GM18867 (cell line): ENCODE results near the gene SIL1.

ENCODE experiments used
- ATAC-seq: cut with Tn5 transposase; IDR thresholded peaks from one replicate; pipeline ENCODE4 v1.9.1; 2021; ENCODE audit warnings: mild to moderate bottlenecking, moderate library complexity; ENCODE audit not compliant: unreplicated experiment

The SIL1 gene

GRCh38 chr5:138947780-138948179, 250.4 kb downstream of the SIL1 start:
- no peak for ATAC-seq

DNA sequence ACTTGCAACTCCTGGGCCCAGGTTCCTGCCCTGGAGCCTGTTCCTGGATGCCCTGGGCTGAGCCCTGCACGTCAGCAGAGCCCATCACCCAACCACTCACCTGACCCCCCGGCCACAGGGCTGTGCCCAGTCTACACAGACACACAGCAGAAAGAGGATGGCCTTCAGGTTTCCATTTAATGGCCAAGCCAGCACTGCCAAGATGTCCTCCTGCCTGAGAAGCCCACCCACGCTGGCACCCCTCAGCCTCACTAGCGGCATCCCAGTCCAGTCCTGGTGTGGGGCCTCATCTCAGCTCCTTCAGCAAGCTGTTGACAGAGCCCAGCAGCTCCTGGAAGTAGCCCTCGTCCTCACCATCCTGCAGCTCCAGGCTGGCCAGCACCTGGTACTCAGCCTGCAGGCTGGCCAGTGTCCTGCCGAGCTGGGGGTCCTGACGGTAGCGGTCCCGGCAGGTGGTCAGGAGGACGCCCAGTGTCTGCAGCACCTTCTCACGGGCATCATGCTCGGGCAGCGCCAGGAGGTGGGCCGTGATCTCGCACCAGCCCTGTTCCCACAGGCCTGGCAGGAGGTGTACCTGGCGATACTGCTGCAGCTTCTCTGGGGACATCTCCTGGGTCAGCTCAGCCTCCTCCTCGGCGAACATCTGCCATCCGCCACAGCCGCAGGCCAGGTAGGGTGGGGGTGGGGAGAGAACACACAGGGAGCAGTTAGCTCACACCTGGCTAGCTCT, 251.2 kb downstream of the SIL1 start:
- no peak for ATAC-seq

DNA sequence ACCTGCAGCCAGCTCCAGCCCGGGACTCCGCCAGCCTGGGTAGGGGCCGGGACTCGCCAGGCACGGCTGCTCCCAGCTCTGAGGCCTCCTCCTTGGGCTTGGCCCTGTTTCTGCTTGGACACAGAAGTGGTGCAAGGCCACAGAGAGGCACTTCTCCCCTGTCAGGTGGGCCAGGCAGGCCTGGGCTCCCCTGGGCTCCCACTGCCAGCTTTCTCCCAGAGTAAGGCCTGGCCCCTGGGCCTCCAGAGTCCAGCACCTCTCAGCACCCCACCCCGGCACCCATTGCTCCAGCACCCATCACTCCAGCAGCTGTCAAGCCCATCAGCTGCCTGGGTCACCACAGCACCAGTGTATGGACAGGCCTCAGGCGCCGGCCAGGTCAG, 251.9 kb downstream of the SIL1 start:
- ATAC-seq = no peak

DNA sequence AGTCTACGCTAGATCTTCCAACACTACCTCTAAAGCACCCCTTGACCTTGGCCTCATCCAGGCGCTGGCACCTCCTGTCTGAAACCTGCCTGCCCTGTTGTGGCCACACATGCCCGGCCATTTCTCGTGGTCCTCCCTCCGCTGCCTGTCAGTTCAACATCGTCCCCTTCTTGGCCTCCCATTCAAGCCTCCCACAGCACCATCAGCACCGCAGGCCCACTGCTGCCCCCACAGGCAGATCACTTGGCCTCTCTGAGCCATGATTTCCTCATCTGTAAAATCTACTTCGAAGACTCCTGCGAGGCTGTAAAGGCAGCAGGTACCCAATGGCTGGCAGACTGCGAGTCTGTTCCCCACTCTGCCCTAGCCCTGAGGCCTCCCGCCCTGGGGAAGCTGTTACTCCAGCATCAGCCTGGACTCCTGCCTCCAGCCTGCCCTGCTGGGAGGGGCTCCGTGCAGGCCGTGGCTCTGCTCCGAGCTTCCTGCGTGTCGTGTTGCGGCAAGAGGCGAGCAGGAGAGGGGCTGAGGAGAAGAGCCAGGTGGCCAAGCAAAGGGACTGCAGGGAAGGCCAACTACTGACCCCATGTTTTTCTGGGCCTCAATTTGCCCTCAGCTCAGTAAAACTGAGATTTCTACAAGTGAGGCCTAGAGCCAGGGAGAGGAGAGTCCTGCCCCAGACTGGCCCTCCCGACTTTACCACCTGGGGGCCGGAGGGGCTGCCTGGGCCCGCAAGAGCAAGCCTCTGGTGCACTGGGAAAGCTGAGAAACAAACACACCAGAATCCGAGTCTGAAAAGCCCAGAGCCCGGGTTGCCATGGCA, 252.5 kb downstream of the SIL1 start:
- ATAC-seq = no peak

- ATAC-seq = no peak
These were observed 253.4 kb downstream of the SIL1 start for GRCh38 chr5:138944527-138945322.

GRCh38 chr5:138943599-138944173, 254.5 kb downstream of the SIL1 start:
- no peak for ATAC-seq

DNA sequence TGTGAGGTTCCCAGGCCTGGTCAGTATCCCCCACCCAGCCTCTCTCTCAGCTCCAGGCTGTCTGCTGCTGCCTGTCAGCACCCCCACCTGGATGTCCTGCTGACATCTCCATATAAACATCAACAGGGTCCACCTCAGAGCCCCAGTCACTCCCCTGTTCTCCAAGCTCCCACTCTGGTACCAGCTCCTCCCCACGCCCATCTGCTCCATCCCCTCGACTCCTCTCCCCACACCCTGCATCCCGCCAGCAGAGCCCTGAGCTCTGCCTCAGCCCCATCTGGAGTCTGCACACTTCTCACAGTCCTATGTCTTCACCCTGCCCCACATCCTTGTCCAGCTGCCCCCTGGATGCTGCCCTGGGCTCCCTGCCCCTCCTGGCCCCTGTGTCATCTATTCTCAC, 255.3 kb downstream of the SIL1 start:
- no peak for ATAC-seq

DNA sequence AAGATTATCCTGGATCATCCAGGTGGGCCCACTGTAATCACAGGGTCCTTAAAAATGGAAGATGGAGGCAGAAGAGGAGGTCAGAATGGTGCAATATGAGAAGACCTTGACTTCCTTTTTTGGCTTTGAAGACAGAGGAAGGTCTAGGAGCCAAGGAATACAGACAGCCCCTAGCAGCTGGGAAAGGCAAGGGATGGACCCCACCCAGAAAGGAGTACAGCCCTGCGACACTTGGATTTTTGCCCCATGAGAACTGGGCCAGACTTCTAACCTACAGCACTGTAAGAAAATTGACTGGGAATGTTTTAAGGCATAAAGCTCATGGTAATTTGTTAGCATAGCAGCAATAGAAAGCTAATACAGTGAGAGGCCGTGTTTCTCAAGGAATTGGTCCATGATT, 256.1 kb downstream of the SIL1 start:
- ATAC-seq = no peak

GRCh38 chr5:138938526-138938925, 259.6 kb downstream of the SIL1 start:
- ATAC-seq = no peak

DNA sequence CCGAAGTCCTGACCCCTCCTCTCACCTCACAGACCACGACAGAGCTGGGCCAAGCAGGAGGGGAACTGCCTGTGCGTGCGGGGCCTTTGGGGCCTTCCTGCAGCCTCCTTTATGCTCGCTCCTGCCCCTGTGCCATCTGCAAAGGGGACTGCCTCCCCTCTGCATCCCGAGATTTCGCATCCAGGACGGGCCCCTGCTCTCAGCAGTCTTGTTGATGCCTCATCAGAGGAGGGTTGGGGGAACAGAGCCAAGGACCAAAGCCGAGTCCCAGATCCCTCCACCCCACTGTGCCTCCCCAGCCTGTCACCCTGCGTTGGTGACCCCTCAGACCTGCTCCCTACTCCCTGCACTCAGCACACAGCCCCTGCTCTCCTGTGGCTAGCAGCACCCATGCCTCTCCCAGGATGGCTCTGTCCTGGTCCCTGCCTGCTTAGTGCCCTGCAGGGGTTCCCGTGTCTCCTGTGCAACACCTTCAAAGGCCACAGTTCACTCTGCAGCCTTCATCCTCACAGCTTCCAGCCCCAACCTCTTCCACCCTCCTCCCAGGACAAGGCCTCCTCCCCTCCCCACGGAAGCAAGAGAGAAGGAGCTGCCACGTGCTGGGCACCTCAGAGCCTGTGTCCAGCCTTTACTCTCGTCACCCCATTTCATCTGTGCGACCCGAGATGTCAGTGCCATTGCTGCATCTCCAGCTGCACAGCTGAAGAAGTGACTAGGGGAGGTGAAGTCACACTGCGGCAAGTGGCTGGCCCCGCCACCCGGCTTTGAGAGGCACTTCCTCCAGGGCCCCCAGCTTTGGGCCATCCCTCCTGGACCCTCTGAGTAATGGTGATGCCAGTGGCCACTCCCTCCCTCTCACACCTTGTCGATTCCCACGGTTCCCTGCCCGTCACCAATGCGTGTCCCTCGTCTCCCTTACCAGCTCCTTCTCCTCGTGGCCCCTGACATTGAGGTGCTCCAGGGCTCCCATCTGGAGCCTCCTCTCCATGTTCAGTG, 260.5 kb downstream of the SIL1 start:
- ATAC-seq = no peak

GRCh38 chr5:138936968-138937345, 261.2 kb downstream of the SIL1 start:
- no peak for ATAC-seq

DNA sequence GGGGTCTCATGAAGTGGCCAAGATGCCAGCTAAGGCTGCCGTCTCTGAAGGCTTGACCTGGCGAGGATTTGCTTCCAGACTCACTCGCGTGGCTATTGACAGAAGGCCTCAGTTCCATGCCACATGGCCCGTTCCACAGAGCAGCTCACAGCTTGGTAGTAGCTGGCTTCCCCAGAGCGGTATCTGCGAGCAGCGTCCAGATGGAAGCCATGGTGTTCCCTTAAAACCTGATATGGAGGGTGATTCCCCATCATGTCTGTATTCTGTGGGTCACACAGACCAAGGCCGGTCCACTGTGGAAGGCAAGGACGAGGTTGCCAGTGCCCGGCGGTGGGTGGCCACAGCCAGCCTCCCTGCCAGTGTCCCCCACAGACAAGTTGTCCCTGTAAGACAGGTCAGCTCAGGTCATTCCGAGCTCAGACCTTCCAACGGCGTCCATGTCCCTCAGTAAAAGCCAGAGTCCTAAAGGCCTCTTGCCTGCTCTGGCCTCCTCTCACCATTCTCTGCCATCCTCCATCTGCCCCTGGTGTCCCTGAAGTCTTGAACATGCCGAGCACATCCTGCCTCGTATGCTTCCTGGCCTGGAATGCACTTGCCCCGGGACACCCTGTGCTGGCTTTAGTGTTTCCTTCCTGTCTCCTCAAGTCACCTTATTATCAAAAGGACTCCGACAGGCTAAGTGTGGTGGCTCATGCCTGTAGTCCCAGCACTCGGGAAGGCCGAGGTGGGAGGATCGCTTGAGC, 261.8 kb downstream of the SIL1 start:
- ATAC-seq = no peak

- no peak for ATAC-seq
These were observed 262.7 kb downstream of the SIL1 start for GRCh38 chr5:138935466-138935865.

- no peak for ATAC-seq
These were observed 263.2 kb downstream of the SIL1 start for GRCh38 chr5:138934971-138935370.

DNA sequence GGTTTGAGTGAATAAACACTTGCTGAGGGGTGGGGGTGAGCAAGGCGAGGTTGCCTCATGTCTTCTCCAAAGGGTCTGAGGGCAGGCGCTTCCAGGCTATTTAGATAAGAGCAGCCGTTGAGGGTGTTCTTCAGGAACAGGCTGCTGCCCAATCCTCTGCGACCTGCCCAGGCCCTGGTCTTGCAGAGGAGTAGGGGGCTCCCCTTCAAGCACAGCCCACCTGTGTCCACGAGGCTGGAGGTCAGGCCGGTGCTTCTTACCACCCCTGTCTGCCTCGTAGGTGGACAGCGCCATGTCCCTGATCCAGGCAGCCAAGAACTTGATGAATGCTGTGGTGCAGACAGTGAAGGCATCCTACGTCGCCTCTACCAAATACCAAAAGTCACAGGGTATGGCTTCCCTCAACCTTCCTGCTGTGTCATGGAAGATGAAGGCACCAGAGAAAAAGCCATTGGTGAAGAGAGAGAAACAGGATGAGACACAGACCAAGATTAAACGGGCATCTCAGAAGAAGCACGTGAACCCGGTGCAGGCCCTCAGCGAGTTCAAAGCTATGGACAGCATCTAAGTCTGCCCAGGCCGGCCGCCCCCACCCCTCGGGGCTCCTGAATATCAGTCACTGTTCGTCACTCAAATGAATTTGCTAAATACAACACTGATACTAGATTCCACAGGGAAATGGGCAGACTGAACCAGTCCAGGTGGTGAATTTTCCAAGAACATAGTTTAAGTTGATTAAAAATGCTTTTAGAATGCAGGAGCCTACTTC, 264.5 kb downstream of the SIL1 start:
- ATAC-seq = no peak

- ATAC-seq = no peak
These were observed 265.9 kb downstream of the SIL1 start for GRCh38 chr5:138932171-138932810.

DNA sequence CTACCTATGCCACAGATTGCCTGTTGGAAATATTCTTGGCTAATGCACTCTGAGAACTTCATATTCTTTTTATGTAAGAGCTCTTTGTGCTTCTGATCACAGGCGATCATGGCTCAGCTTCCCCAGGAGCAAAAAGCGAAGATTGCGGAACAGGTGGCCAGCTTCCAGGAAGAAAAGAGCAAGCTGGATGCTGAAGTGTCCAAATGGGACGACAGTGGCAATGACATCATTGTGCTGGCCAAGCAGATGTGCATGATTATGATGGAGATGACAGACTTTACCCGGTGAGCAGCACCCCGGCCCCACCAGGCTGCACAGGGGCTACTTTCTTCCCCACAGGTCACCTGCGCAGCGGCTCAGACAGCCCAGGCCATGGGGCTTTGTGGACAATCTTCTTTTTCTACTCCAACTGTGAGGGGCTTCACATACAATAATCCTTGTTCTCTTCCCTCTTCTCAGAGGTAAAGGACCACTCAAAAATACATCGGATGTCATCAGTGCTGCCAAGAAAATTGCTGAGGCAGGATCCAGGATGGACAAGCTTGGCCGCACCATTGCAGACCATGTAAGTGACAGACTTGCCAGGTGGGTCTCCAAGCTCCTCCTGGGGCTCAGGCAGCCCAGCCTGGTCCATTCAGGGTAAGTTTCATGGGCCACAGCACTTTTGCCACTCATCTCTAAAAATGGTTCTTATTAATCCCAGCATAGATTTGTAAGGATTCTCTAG, 267.6 kb downstream of the SIL1 start:
- no peak for ATAC-seq

GRCh38 chr5:138929571-138929955, 268.6 kb downstream of the SIL1 start:
- no peak for ATAC-seq
